Endothelial cell of umbilical vein (primary cell): ENCODE measurements around the gene THSD4. TPM values are rescaled to one million over a fixed set of nuclear protein-coding genes. Genes with fewer than 3 reads are reported as not detected.

Experiments
- BruUV-seq: library from RNA; stranded (reverse); fragments of 400-500 nt; replicated peaks from 2 replicates; lab custom pipeline; 2021; lab: Mats Ljungman, UMichigan
- CTCF ChIA-PET: fragments of 300-600, 350-600 bp; sonication (Branson Sonifier 250); formaldehyde crosslinking; loops from one replicate; lab custom pipeline; 2021; ENCODE audit warnings: antibody characterized with exemption, inconsistent platforms; lab: Charles Lee
- POLR2A ChIA-PET: fragments of 300-600, 350-600 bp; sonication (Branson Sonifier 250); formaldehyde crosslinking; loops from one replicate; lab custom pipeline; 2021; ENCODE audit warnings: antibody characterized with exemption, inconsistent platforms; lab: Charles Lee
- DNase-seq: peaks from one replicate; pipeline ENCODE4 v3.0.0-alpha.2; 2011; ENCODE audit warnings: low read depth, low spot score
- FAIRE-seq: peaks from 2 replicates; lab custom pipeline; 2011; peaks lifted over from hg19 to GRCh38; lab: Jason Lieb, UNC
- H2AFZ ChIP-seq: 2 replicates; pipeline ENCODE4 v1.6.0; 2012; ENCODE audit warnings: low read depth, low read length, control low read depth, inconsistent platforms
- H3K27ac ChIP-seq: 2 replicates; pipeline ENCODE4 v1.5.1; 2011; ENCODE audit warnings: low read depth, mild to moderate bottlenecking, control low read depth, low read length, moderate library complexity; ENCODE audit not compliant: insufficient read depth
- H3K27me3 ChIP-seq, 2 experiments: 2 replicates each; pipeline versions ENCODE4 v1.6.0 to v1.6.1; 2011; ENCODE audit warnings: low read length in 2 of 2, mixed read lengths in 1 of 2; ENCODE audit not compliant: control insufficient read depth in 2 of 2, insufficient read depth in 2 of 2
- H3K36me3 ChIP-seq, 2 experiments: 2 replicates in 1 of 2; 3 replicates in 1 of 2; pipeline ENCODE4 v1.5.1; 2011; ENCODE audit warnings: low read length in 2 of 2, mild to moderate bottlenecking in 1 of 2, moderate library complexity in 1 of 2; ENCODE audit not compliant: control insufficient read depth in 2 of 2, insufficient read depth in 2 of 2; ENCODE audit errors: extremely low read depth in 1 of 2
- H3K4me1 ChIP-seq: 3 replicates; pipeline ENCODE4 v1.5.1; 2011; ENCODE audit warnings: mild to moderate bottlenecking, low read length; ENCODE audit not compliant: control insufficient read depth, insufficient read depth; ENCODE audit errors: extremely low read depth
- H3K4me2 ChIP-seq: 2 replicates; pipeline ENCODE4 v1.6.1; 2011; ENCODE audit warnings: low read length, control low read depth, mixed read lengths; ENCODE audit not compliant: insufficient read depth
- H3K4me3 ChIP-seq, 3 experiments: fragments of 200-600 bp in 1 of 3; sonication (generic), shearing (Covaris generic) in 1 of 3; replicated peaks in 1 of 3; 2 replicates each; pipeline ENCODE4 v1.5.1; 2011 to 2016; ENCODE audit warnings: control low read depth in 3 of 3, low read length in 3 of 3, mild to moderate bottlenecking in 2 of 3, inconsistent platforms in 1 of 3, low read depth in 1 of 3, moderate library complexity in 1 of 3; ENCODE audit not compliant: insufficient read depth in 1 of 3
- H3K79me2 ChIP-seq: 2 replicates; pipeline ENCODE4 v1.6.0; 2012; ENCODE audit warnings: low read length, inconsistent platforms; ENCODE audit not compliant: control insufficient read depth, insufficient read depth
- H3K9ac ChIP-seq: replicated peaks from 2 replicates; pipeline ENCODE3; 2011; ENCODE audit warnings: low read length, control low read depth; ENCODE audit not compliant: insufficient read depth; ENCODE audit errors: extremely low read depth
- H3K9me1 ChIP-seq: replicated peaks from 3 replicates; pipeline ENCODE4 v1.6.0; 2011; ENCODE audit warnings: mild to moderate bottlenecking, low read length; ENCODE audit not compliant: control insufficient read depth, insufficient read depth; ENCODE audit errors: extremely low read depth
- H3K9me3 ChIP-seq: replicated peaks from 2 replicates; pipeline ENCODE4 v1.5.1; 2012; ENCODE audit warnings: low read length, inconsistent platforms; ENCODE audit not compliant: control insufficient read depth, insufficient read depth
- H4K20me1 ChIP-seq: replicated peaks from 2 replicates; pipeline ENCODE3; 2011; ENCODE audit warnings: mild to moderate bottlenecking, low read length; ENCODE audit not compliant: control insufficient read depth, insufficient read depth; ENCODE audit errors: extremely low read depth
- CTCF ChIP-seq, 2 donors: IDR thresholded peaks; 1 replicate in 1 of 2; 2 replicates in 1 of 2; pipeline ENCODE4 v1.5.1; 2011; ENCODE audit warnings: low read length in 2 of 2, mild to moderate bottlenecking in 2 of 2, moderate library complexity in 2 of 2, control low read depth in 1 of 2, inconsistent platforms in 1 of 2, low read depth in 1 of 2; ENCODE audit not compliant: insufficient read depth in 1 of 2; ENCODE audit errors: extremely low read depth in 1 of 2
- EZH2 ChIP-seq: IDR thresholded peaks from 2 replicates; pipeline ENCODE4 v1.6.1; 2012; ENCODE audit warnings: borderline replicate concordance, low read depth, mild to moderate bottlenecking, moderate library complexity, low read length, inconsistent platforms; ENCODE audit not compliant: severe bottlenecking
- FOS ChIP-seq: IDR thresholded peaks from 2 replicates; pipeline ENCODE4 v1.6.1; 2011; ENCODE audit warnings: mild to moderate bottlenecking, low read length, moderate library complexity, borderline replicate concordance; ENCODE audit not compliant: insufficient read depth
- GATA2 ChIP-seq: IDR thresholded peaks from 2 replicates; pipeline ENCODE4 v1.7.0; 2011; ENCODE audit warnings: low read depth, mild to moderate bottlenecking, moderate library complexity, mixed read lengths, low read length; ENCODE audit not compliant: insufficient read length, insufficient read depth
- JUN ChIP-seq: IDR thresholded peaks from 2 replicates; pipeline ENCODE4 v1.6.1; 2011; ENCODE audit warnings: borderline replicate concordance, low read depth; ENCODE audit not compliant: insufficient read length, insufficient read depth
- MAX ChIP-seq: IDR thresholded peaks from 2 replicates; pipeline ENCODE4 v1.6.1; 2011; ENCODE audit not compliant: insufficient read depth, insufficient read length
- MYC ChIP-seq: IDR thresholded peaks from one replicate; pipeline ENCODE4 v1.6.1; 2011; ENCODE audit warnings: mild to moderate bottlenecking, low read depth, low read length
- POLR2A ChIP-seq: IDR thresholded peaks from 2 replicates; pipeline ENCODE4 v1.6.1; 2012; ENCODE audit warnings: low read depth, mild to moderate bottlenecking, control low read depth, low read length
- POLR2AphosphoS5 ChIP-seq: IDR thresholded peaks from 2 replicates; pipeline ENCODE4 v1.6.1; 2012; ENCODE audit warnings: low read depth, mild to moderate bottlenecking, control low read depth, low read length, moderate library complexity; ENCODE audit not compliant: insufficient read depth
- dilution Hi-C: fragments of 300-500 bp; cut with MboI; formaldehyde crosslinking; loops from one replicate; pipeline ENCODE4 v1.15.0; 2019; ENCODE audit warnings: low sequenced_read_pairs; ENCODE audit not compliant: extremely low pct_ligation_motif_present
- intact Hi-C: fragments of 100-400 bp; cut with micrococcal nuclease; formaldehyde crosslinking; loops from one replicate; pipeline ENCODE4 v1.10.0; 2022
- polyA plus RNA-seq, 4 experiments: library from polyadenylated mRNA; depleted of rRNA in 3 of 4; stranded (reverse) in 3 of 4; unstranded in 1 of 4; fragments of >200 nt; gene quantifications; 2 replicates each; pipeline versions ENCODE4 v1.2.1 to v1.2.3, GENCODE V29; 2011 to 2012; ENCODE audit warnings: missing spikeins in 1 of 4
- total RNA-seq: library from RNA; stranded (reverse); gene quantifications from 2 replicates; pipeline ENCODE4 v1.2.3, GENCODE V29; 2021

THSD4 gene
- total and polyA plus RNA-seq, 2 donors (not counting 3 experiments of a cell fraction or from before 2014, with no cell fraction given): 9.9 to 25.4 TPM

GRCh38 chr15:71219101-71219500, 103.8 kb downstream of the THSD4 start:
- DNase-seq (no peak), FAIRE-seq (no peak)
- dilution Hi-C loops: no loop called here
- H3K36me3 ChIP-seq: no peaks in the 10 kb centered on the region
- ChIA-PET CTCF (no interaction called here), POLR2A (no interaction called here)
- no peaks in the 10 kb centered on the region for H3K9me3 ChIP-seq
- no peaks in the 10 kb centered on the region for H3K27me3 ChIP-seq
- BruUV-seq: no TSS peak
- H3K9ac ChIP-seq: no peak overlapping the region
- no peaks in the 10 kb centered on the region for H3K79me2 ChIP-seq
- TF ChIP-seq POLR2A (no peak), FOS (no peak), POLR2AphosphoS5 (no peak), MYC (no peak), GATA2 (no peak), MAX (no peak), CTCF (IDR thresholded peaks at IDR 0.05; ENCODE audit: extremely low read depth in 1 of 2, insufficient read depth in 1 of 2, low read depth in 1 of 2, low read length in 2 of 2) (no peak), JUN (no peak), EZH2 (no peak)
- no peak overlapping the region for H3K27ac ChIP-seq
- intact Hi-C loops: no loop called here
- H4K20me1 ChIP-seq: no peaks in the 10 kb centered on the region
- no peaks in the 10 kb centered on the region for H3K9me1 ChIP-seq
- no peaks in the 10 kb centered on the region for H3K4me1 ChIP-seq
- no peak overlapping the region for H3K4me2 ChIP-seq
- no peak overlapping the region for H3K4me3 ChIP-seq
- H2AFZ ChIP-seq: no peak overlapping the region
